SK-N-SH (cell line): ENCODE results near the gene TRAK1. TPM values are rescaled to one million over a fixed set of nuclear protein-coding genes. Genes with fewer than 3 reads are reported as not detected.

ENCODE experiments used
- CTCF ChIA-PET: fragments of 300-600, 350-600 bp; formaldehyde crosslinking; extraction: SDS; loops from one replicate; lab custom pipeline; 2021; lab: Yijun Ruan, JAX
- POLR2A ChIA-PET: fragments of 350-600 bp; sonication (Branson Sonifier 250); formaldehyde crosslinking; extraction: SDS; loops from one replicate; lab custom pipeline; 2020; ENCODE audit warnings: antibody characterized with exemption, inconsistent platforms; lab: Yijun Ruan, JAX
- DNase-seq: peaks from one replicate; pipeline ENCODE4 v3.0.0; 2012
- H2AFZ ChIP-seq: fragments of 200-600 bp; sonication (generic); 2 replicates; pipeline ENCODE4 v1.8.1; 2016; ENCODE audit warnings: antibody characterized with exemption, mild to moderate bottlenecking, low read depth
- H3F3A ChIP-seq: fragments of 200-600 bp; sonication (generic); replicated peaks from 2 replicates; pipeline ENCODE3; 2016; ENCODE audit warnings: antibody characterized with exemption, mild to moderate bottlenecking; ENCODE audit not compliant: insufficient read depth
- H3K27ac ChIP-seq, 2 experiments: fragments of 200-500 bp in 1 of 2; fragments of 200-600 bp in 1 of 2; sonication (Bioruptor generic) in 1 of 2; sonication (generic), shearing (Covaris generic) in 1 of 2; 2 replicates each; pipeline versions ENCODE4 v1.5.1 to v1.6.1; 2014 to 2016; ENCODE audit warnings: low read depth in 2 of 2, inconsistent platforms in 1 of 2, low read length in 1 of 2, mild to moderate bottlenecking in 1 of 2, mixed read lengths in 1 of 2
- H3K27me3 ChIP-seq: fragments of 200-600 bp; sonication (generic), shearing (Covaris generic); 2 replicates; pipeline ENCODE4 v1.6.1; 2016; ENCODE audit warnings: mixed run types; ENCODE audit not compliant: insufficient read depth
- H3K36me3 ChIP-seq, 2 experiments: fragments of 200-500 bp in 1 of 2; fragments of 200-600 bp in 1 of 2; sonication (Bioruptor generic) in 1 of 2; sonication (generic) in 1 of 2; replicated peaks in 1 of 2; 2 replicates each; pipeline versions ENCODE3 to v1.5.1; 2014 to 2016; ENCODE audit warnings: low read length in 1 of 2, mild to moderate bottlenecking in 1 of 2; ENCODE audit not compliant: insufficient read depth in 2 of 2, control insufficient read depth in 1 of 2
- H3K4me1 ChIP-seq, 2 experiments: fragments of 200-500 bp in 1 of 2; fragments of 200-600 bp in 1 of 2; sonication (Bioruptor generic) in 1 of 2; sonication (generic), shearing (Covaris generic) in 1 of 2; 2 replicates each; pipeline versions ENCODE4 v1.5.1 to v1.6.1; 2014 to 2016; ENCODE audit warnings: low read depth in 1 of 2, low read length in 1 of 2, mixed run types in 1 of 2; ENCODE audit not compliant: insufficient read depth in 2 of 2, control insufficient read depth in 1 of 2
- H3K4me2 ChIP-seq: fragments of 200-600 bp; sonication (generic), shearing (Covaris generic); 2 replicates; pipeline ENCODE4 v1.6.1; 2017; ENCODE audit warnings: mixed run types
- H3K4me3 ChIP-seq, 2 experiments: fragments of 200-500 bp in 1 of 2; fragments of 200-600 bp in 1 of 2; sonication (Bioruptor generic) in 1 of 2; sonication (generic), shearing (Covaris generic) in 1 of 2; 2 replicates each; pipeline versions ENCODE4 v1.5.1 to v1.8.1; 2014 to 2016; ENCODE audit warnings: low read depth in 2 of 2, inconsistent platforms in 1 of 2, low read length in 1 of 2, mild to moderate bottlenecking in 1 of 2, mixed read lengths in 1 of 2, moderate library complexity in 1 of 2
- H3K79me2 ChIP-seq: fragments of 200-600 bp; sonication (generic); 2 replicates; pipeline ENCODE4 v1.8.1; 2017; ENCODE audit warnings: mild to moderate bottlenecking; ENCODE audit not compliant: insufficient read depth
- H3K9ac ChIP-seq: fragments of 200-600 bp; sonication (generic); 2 replicates; pipeline ENCODE4 v1.6.1; 2017; ENCODE audit warnings: mixed run types
- H3K9me2 ChIP-seq: fragments of 200-600 bp; sonication (generic); 2 replicates; pipeline ENCODE4 v1.6.1; 2017; ENCODE audit warnings: mixed run types
- H3K9me3 ChIP-seq: fragments of 200-600 bp; sonication (generic); 2 replicates; pipeline ENCODE4 v1.6.1; 2017; ENCODE audit warnings: mixed run types, mild to moderate bottlenecking, moderate library complexity
- H4K20me1 ChIP-seq: fragments of 200-600 bp; sonication (generic); 2 replicates; pipeline ENCODE4 v1.6.1; 2017; ENCODE audit warnings: mild to moderate bottlenecking, mixed run types; ENCODE audit not compliant: insufficient read depth
- CHD2 ChIP-seq: fragments of 150-350 bp; IDR thresholded peaks from 2 replicates; pipeline ENCODE4 v1.6.1; 2018; ENCODE audit warnings: low read length; ENCODE audit not compliant: partially characterized antibody
- EZH2phosphoT487 ChIP-seq: fragments of 200-600 bp; sonication (generic); IDR thresholded peaks from 2 replicates; pipeline ENCODE4 v1.6.1; 2017; ENCODE audit warnings: low read depth, mixed run types, mild to moderate bottlenecking, antibody characterized with exemption, moderate library complexity, borderline replicate concordance
- FOXJ3 ChIP-seq: sonication (generic); formaldehyde crosslinking; IDR thresholded peaks from 2 replicates; pipeline ENCODE4 v1.5.1; 2020; ENCODE audit warnings: mild to moderate bottlenecking, missing genetic modification reagents
- FOXM1 ChIP-seq: IDR thresholded peaks from 2 replicates; pipeline ENCODE4 v1.4.0; 2012; ENCODE audit warnings: low read depth, mild to moderate bottlenecking
- GABPA ChIP-seq: IDR thresholded peaks from 2 replicates; pipeline ENCODE4 v1.4.0; 2012; ENCODE audit warnings: low read depth, mild to moderate bottlenecking
- IRF3 ChIP-seq: fragments of 150-350 bp; IDR thresholded peaks from 2 replicates; pipeline ENCODE4 v1.6.1; 2016; ENCODE audit warnings: mild to moderate bottlenecking, low read depth, low read length
- MAX ChIP-seq: IDR thresholded peaks from 2 replicates; pipeline ENCODE4 v1.4.0; 2012; ENCODE audit warnings: low read depth
- NFIC ChIP-seq: IDR thresholded peaks from 2 replicates; pipeline ENCODE4 v1.4.0; 2012; ENCODE audit warnings: borderline replicate concordance
- PBX3 ChIP-seq: IDR thresholded peaks from 2 replicates; pipeline ENCODE4; 2012
- POLR2AphosphoS5 ChIP-seq: IDR thresholded peaks from 2 replicates; pipeline ENCODE4 v1.6.1; 2012; ENCODE audit warnings: low read depth, low read length
- REST ChIP-seq: IDR thresholded peaks from 2 replicates; pipeline ENCODE4 v1.6.1; 2012; ENCODE audit warnings: mild to moderate bottlenecking, low read depth, low read length, moderate library complexity
- SIN3A ChIP-seq: IDR thresholded peaks from 2 replicates; pipeline ENCODE4 v1.6.1; 2012; ENCODE audit warnings: low read depth, mild to moderate bottlenecking, low read length, moderate library complexity, borderline replicate concordance
- TCF12 ChIP-seq: IDR thresholded peaks from 2 replicates; pipeline ENCODE4 v1.4.0; 2012
- TEAD4 ChIP-seq: IDR thresholded peaks from 2 replicates; pipeline ENCODE4 v1.4.0; 2012; ENCODE audit warnings: mild to moderate bottlenecking, borderline replicate concordance; ENCODE audit not compliant: insufficient read depth
- USF1 ChIP-seq: IDR thresholded peaks from 2 replicates; pipeline ENCODE4 v1.4.0; 2012; ENCODE audit warnings: low read depth, borderline replicate concordance
- USF2 ChIP-seq: fragments of 150-350 bp; IDR thresholded peaks from 2 replicates; pipeline ENCODE4 v1.6.1; 2017; ENCODE audit warnings: antibody characterized with exemption, low read length, low read depth, borderline replicate concordance
- ZBTB33 ChIP-seq: IDR thresholded peaks from 2 replicates; pipeline ENCODE4 v1.4.0; 2012; ENCODE audit warnings: low read depth, borderline replicate concordance
- WGBS: methylation state at CpG from one replicate; pipeline ENCODE4 v1.1.6; 2017; ENCODE audit warnings: low lambda C conversion rate; 5-methylcytosine and 5-hydroxymethylcytosine counted together
- polyA plus RNA-seq, 3 experiments: library from polyadenylated mRNA; depleted of rRNA; stranded (reverse); fragments of >200 nt; gene quantifications; 2 replicates each; pipeline ENCODE4 v1.2.3, GENCODE V29; 2012

The TRAK1 gene
- polyA plus RNA-seq, 1 of the 3 experiments (the other 2 are of a cell fraction), result 12.5 TPM

- TF ChIP-seq IRF3 (no peak), POLR2AphosphoS5 (no peak), PBX3 (no peak), FOXM1 (no peak)
These were observed 86.1 kb downstream of the TRAK1 start (continued) for GRCh38 chr3:42177068-42177800.

- Histone ChIP-seq H3K36me3 (no peaks in the 10 kb centered on the region), H3F3A (peaks cover 10% of the 10 kb centered on the region), H2AFZ (no peak overlapping the region), H3K9me2 (no peaks in the 10 kb centered on the region), H3K79me2 (no peaks in the 10 kb centered on the region), H3K9me3 (no peaks in the 10 kb centered on the region), H3K27me3 (no peaks in the 10 kb centered on the region), H4K20me1 (peaks cover 4% of the 10 kb centered on the region; the same call in 1 of the 2 replicates), H3K4me1 (peaks cover 5 to 9% of the 10 kb centered on the region in 2 experiments; a peak in 3 of 4 replicates), H3K9ac (no peak overlapping the region), H3K27ac (no peak overlapping the region), H3K4me3 (no peak overlapping the region), H3K4me2 (no peak overlapping the region)
- no peak for DNase-seq
- TF ChIP-seq REST (no peak), USF2 (no peak), TEAD4 (no peak), ZBTB33 (no peak), TCF12 (no peak), USF1 (no peak), NFIC (no peak), SIN3A (no peak), EZH2phosphoT487 (no peak), IRF3 (no peak), CHD2 (no peak), FOXJ3 (no peak), GABPA (no peak), MAX (no peak)
- 97% methylated on average over 9 of the region's 9 CpGs for WGBS
- ChIA-PET POLR2A (no interaction called here), CTCF (interaction anchor here (0.6 to 9.1 kb wide), 3 partner anchors 9 to 20 kb away, joined by 3 to 70 read pairs (median 3); no protein-coding TSS in a partner anchor)
These were observed 86.6 kb downstream of the TRAK1 start for GRCh38 chr3:42177801-42178150.
